HEK293 (cell line): ENCODE measurements around the gene ZNF664.

ENCODE experiments used
- CTCF ChIA-PET: fragments of 350-600 bp; formaldehyde crosslinking; extraction: SDS; loops from one replicate; lab custom pipeline; 2021; ENCODE audit warnings: antibody characterized with exemption; lab: Yijun Ruan, JAX
- POLR2A ChIA-PET: fragments of 300-600 bp; formaldehyde crosslinking; extraction: SDS; loops from one replicate; lab custom pipeline; 2020; ENCODE audit warnings: antibody characterized with exemption, inconsistent platforms; lab: Yijun Ruan, JAX
- H3K27ac ChIP-seq: fragments of 200-500 bp; sonication (Bioruptor generic); 2 replicates; pipeline ENCODE4 v1.5.1; 2014; ENCODE audit warnings: low read depth, low read length, control low read depth, inconsistent platforms; ENCODE audit errors: extremely low read depth
- H3K36me3 ChIP-seq, 2 experiments: fragments of 200-500 bp in 1 of 2; sonication (Bioruptor generic) in 1 of 2; 1 replicate in 1 of 2; 2 replicates in 1 of 2; pipeline ENCODE4 v1.5.1; 2014 to 2017; ENCODE audit warnings: inconsistent platforms in 2 of 2, low read length in 2 of 2; ENCODE audit not compliant: control insufficient read depth in 2 of 2, insufficient read depth in 1 of 2
- H3K4me1 ChIP-seq: fragments of 200-500 bp; sonication (Bioruptor generic); 2 replicates; pipeline ENCODE4 v1.5.1; 2014; ENCODE audit warnings: mild to moderate bottlenecking, low read length, inconsistent platforms; ENCODE audit not compliant: control insufficient read depth, insufficient read depth
- H3K4me3 ChIP-seq: 2 replicates; pipeline ENCODE4 v1.5.1; 2011; ENCODE audit warnings: low read depth, mild to moderate bottlenecking, control low read depth, low read length, moderate library complexity
- H3K9me3 ChIP-seq: fragments of 200-500 bp; sonication (Bioruptor generic); 2 replicates; pipeline ENCODE4 v1.5.1; 2014; ENCODE audit warnings: low read depth, low read length, inconsistent platforms; ENCODE audit not compliant: control insufficient read depth, insufficient read depth
- GLIS1 ChIP-seq: fragments of 450-650 bp; formaldehyde crosslinking; IDR thresholded peaks from 2 replicates; pipeline ENCODE4 v1.5.1; 2016; ENCODE audit warnings: missing biosample characterization, missing genetic modification characterization
- MYNN ChIP-seq: fragments of 450-650 bp; formaldehyde crosslinking; IDR thresholded peaks from 2 replicates; pipeline ENCODE4 v1.5.1; 2016; ENCODE audit warnings: missing biosample characterization, missing genetic modification characterization, borderline replicate concordance
- PATZ1 ChIP-seq: fragments of 450-650 bp; formaldehyde crosslinking; IDR thresholded peaks from 2 replicates; pipeline ENCODE4 v1.5.1; 2016; ENCODE audit warnings: missing biosample characterization, missing genetic modification characterization
- ZNF121 ChIP-seq: fragments of 450-650 bp; formaldehyde crosslinking; IDR thresholded peaks from 2 replicates; pipeline ENCODE4 v1.5.1; 2016; ENCODE audit warnings: missing biosample characterization, missing genetic modification characterization
- ZNF175 ChIP-seq: fragments of 450-650 bp; formaldehyde crosslinking; IDR thresholded peaks from 2 replicates; pipeline ENCODE4 v1.5.1; 2016; ENCODE audit warnings: missing biosample characterization, missing genetic modification characterization
- ZNF2 ChIP-seq: fragments of 450-650 bp; formaldehyde crosslinking; IDR thresholded peaks from 2 replicates; pipeline ENCODE4 v1.5.1; 2016; ENCODE audit warnings: missing biosample characterization, missing genetic modification characterization
- ZNF202 ChIP-seq: fragments of 450-650 bp; formaldehyde crosslinking; IDR thresholded peaks from 2 replicates; pipeline ENCODE4 v1.5.1; 2016; ENCODE audit warnings: missing biosample characterization, missing genetic modification characterization, borderline replicate concordance
- ZNF350 ChIP-seq: fragments of 450-650 bp; formaldehyde crosslinking; IDR thresholded peaks from 2 replicates; pipeline ENCODE4 v1.5.0; 2017; ENCODE audit warnings: missing biosample characterization, mild to moderate bottlenecking, missing genetic modification characterization
- ZNF394 ChIP-seq: fragments of 450-650 bp; formaldehyde crosslinking; IDR thresholded peaks from 2 replicates; pipeline ENCODE4 v1.5.1; 2016; ENCODE audit warnings: missing biosample characterization, missing genetic modification characterization, mild to moderate bottlenecking, moderate library complexity, borderline replicate concordance
- ZNF398 ChIP-seq: fragments of 450-650 bp; formaldehyde crosslinking; IDR thresholded peaks from 2 replicates; pipeline ENCODE4 v1.5.1; 2017; ENCODE audit warnings: missing biosample characterization, missing genetic modification characterization
- ZNF514 ChIP-seq: fragments of 450-650 bp; formaldehyde crosslinking; IDR thresholded peaks from 2 replicates; pipeline ENCODE4 v1.5.1; 2016; ENCODE audit warnings: missing biosample characterization, missing genetic modification characterization
- ZNF530 ChIP-seq: fragments of 450-650 bp; formaldehyde crosslinking; IDR thresholded peaks from 2 replicates; pipeline ENCODE4 v1.5.1; 2016; ENCODE audit warnings: low read depth, missing biosample characterization, missing genetic modification characterization
- ZNF549 ChIP-seq: fragments of 450-650 bp; IDR thresholded peaks from 2 replicates; pipeline ENCODE4 v1.5.1; 2018; ENCODE audit warnings: missing biosample characterization, missing genetic modification characterization, mild to moderate bottlenecking, inconsistent platforms, moderate library complexity
- ZNF560 ChIP-seq: fragments of 450-650 bp; formaldehyde crosslinking; IDR thresholded peaks from 2 replicates; pipeline ENCODE4 v1.5.1; 2017; ENCODE audit warnings: missing biosample characterization, missing genetic modification characterization, borderline replicate concordance
- TF ChIP-seq, protein P1 (sequence below): fragments of 450-650 bp; formaldehyde crosslinking; IDR thresholded peaks from 2 replicates; pipeline ENCODE4 v1.5.1; 2016; ENCODE audit warnings: missing biosample characterization, missing genetic modification characterization

Gene ZNF664

DNA sequence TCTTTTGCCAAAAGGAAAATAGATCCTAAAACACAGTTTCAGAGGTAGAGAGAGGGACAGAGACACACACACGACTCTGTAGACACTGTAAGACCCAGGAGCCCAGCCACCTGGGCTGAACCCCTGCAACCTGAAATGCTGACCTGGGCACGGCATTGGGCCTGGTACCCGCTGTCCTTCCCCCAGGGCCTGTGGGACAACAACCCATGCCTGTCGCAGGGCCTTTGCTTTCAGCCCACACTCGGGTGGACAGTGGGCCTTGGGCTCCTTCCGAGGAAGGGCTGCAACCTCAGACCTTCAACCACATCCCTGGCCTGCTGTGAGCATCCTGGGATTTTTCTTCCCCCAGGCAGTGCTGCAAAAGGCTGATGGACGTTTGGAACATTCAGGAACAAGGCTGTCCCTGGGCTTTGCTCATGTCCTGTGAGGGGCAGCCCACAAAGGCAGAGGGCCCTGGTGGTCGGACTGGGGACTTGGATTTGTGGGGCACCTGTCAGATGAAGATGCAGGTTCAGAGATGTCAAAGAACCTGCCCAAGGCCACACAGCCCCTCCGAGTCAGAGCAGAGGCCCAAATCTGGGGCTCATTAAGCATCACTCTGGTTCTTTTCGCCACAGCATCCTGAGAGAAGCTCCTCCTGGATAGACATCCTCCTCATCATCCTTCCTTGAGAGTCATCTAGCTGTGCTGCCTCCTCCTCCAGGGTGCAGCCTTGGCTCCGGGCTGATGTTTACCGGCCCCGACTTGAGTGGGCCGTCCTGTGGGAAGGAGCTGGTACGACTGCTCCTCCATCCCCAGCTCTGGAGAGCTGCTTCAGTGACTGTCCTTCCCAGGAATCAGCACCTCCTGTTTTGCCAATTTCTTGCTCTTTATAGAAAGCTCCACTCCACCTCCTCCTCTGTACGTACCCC lies 33.0 kb upstream of the ZNF664 start:
- H3K27ac ChIP-seq = no peak overlapping the region; the same call in 1 of the 2 replicates
- no peaks in the 10 kb centered on the region for H3K4me1 ChIP-seq
- CTCF ChIA-PET = interaction anchor here (0.5 to 1.1 kb wide), 4 partner anchors 25 to 110 kb away, joined by 3 to 4 read pairs (median 3); no protein-coding TSS in a partner anchor
- no peak overlapping the region for H3K4me3 ChIP-seq
- H3K9me3 ChIP-seq = no peaks in the 10 kb centered on the region
- TF ChIP-seq PATZ1 (no peak), ZNF560 (tag by site-specific recombination) (no peak), GLIS1 (tag by site-specific recombination) (no peak), ZNF530 (tag by site-specific recombination) (no peak), ZNF121 (tag by site-specific recombination) (no peak), ZNF514 (tag by site-specific recombination) (no peak), ZNF398 (tag by site-specific recombination) (no peak), MYNN (tag by site-specific recombination) (no peak), ZNF394 (tag by site-specific recombination) (no peak), ZNF202 (tag by site-specific recombination) (no peak), ZNF350 (tag by site-specific recombination) (no peak)
- TF ChIP-seq, all 188 proteins: peak for 0
- POLR2A ChIA-PET = interaction anchor here (0.6 kb wide), 1 partner anchor 82 kb away, joined by 7 read pairs; no protein-coding TSS in a partner anchor
- peaks cover 3 to 61% of the 10 kb centered on the region in 2 experiments; a peak in 2 of 3 replicates for H3K36me3 ChIP-seq

GRCh38 chr12:123940627-123940966 lies 32.4 kb upstream of the ZNF664 start:
- no peak overlapping the region for H3K27ac ChIP-seq
- no peaks in the 10 kb centered on the region for H3K4me1 ChIP-seq
- ChIA-PET CTCF (interaction anchor here (0.5 to 0.7 kb wide), 2 partner anchors 28 to 111 kb away, joined by 3 read pairs; no protein-coding TSS in a partner anchor), POLR2A (no interaction called here)
- H3K9me3 ChIP-seq = no peaks in the 10 kb centered on the region
- peaks cover 3 to 66% of the 10 kb centered on the region in 2 experiments; a peak in 2 of 3 replicates for H3K36me3 ChIP-seq
- no peak for TF ChIP-seq ZNF549 (tag by site-specific recombination)
- no peak for TF ChIP-seq ZNF175 (tag by site-specific recombination)
- TF ChIP-seq ZNF2 = no peak
- TF ChIP-seq, protein P1, sequence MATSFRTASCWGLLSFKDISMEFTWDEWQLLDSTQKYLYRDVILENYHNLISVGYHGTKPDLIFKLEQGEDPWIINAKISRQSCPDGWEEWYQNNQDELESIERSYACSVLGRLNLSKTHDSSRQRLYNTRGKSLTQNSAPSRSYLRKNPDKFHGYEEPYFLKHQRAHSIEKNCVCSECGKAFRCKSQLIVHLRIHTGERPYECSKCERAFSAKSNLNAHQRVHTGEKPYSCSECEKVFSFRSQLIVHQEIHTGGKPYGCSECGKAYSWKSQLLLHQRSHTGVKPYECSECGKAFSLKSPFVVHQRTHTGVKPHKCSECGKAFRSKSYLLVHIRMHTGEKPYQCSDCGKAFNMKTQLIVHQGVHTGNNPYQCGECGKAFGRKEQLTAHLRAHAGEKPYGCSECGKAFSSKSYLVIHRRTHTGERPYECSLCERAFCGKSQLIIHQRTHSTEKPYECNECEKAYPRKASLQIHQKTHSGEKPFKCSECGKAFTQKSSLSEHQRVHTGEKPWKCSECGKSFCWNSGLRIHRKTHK (tag by site-specific recombination) = no peak
- TF ChIP-seq, all 188 proteins: peak for 0
- H3K4me3 ChIP-seq = no peak overlapping the region
